Measurements from ENCODE around the gene WWC1.
"Not testable (repeated sequence)": the region's sequence is repeated elsewhere in the genome, so short reads cannot be mapped to it uniquely, and the experiment has no call there.

The WWC1 gene

GRCh38 chr5:168339109-168339771, 47.8 kb downstream of the WWC1 start:
- no peak for DNase-seq

GRCh38 chr5:168339772-168340140, 48.3 kb downstream of the WWC1 start:
- DNase-seq = not testable (repeated sequence)

- DNase-seq = no peak
Observed at GRCh38 chr5:168340487-168340886, 49.0 kb downstream of the WWC1 start.

- DNase-seq = no peak
Observed at GRCh38 chr5:168341178-168341577, 49.7 kb downstream of the WWC1 start.

- DNase-seq = no peak
Observed at GRCh38 chr5:168342151-168342825, 50.8 kb downstream of the WWC1 start.

- DNase-seq = no peak
Observed at GRCh38 chr5:168342985-168343384, 51.5 kb downstream of the WWC1 start.

GRCh38 chr5:168346417-168346816, 55.0 kb downstream of the WWC1 start:
- no peak for DNase-seq

- no peak for DNase-seq
Observed at GRCh38 chr5:168347368-168348083, 56.1 kb downstream of the WWC1 start.

- no peak for DNase-seq
Observed at GRCh38 chr5:168348084-168348414, 56.6 kb downstream of the WWC1 start.

GRCh38 chr5:168350315-168350714, 58.9 kb downstream of the WWC1 start:
- DNase-seq = no peak

- DNase-seq = no peak
Observed at GRCh38 chr5:168353216-168353957, 61.9 kb downstream of the WWC1 start.

GRCh38 chr5:168354397-168354796, 63.0 kb downstream of the WWC1 start:
- no peak for DNase-seq

- no peak for DNase-seq
Observed at GRCh38 chr5:168356171-168356570, 64.7 kb downstream of the WWC1 start.

GRCh38 chr5:168356592-168356991, 65.1 kb downstream of the WWC1 start:
- DNase-seq = no peak

- no peak for DNase-seq
Observed at GRCh38 chr5:168357876-168358275, 66.4 kb downstream of the WWC1 start.

GRCh38 chr5:168359820-168360460, 68.5 kb downstream of the WWC1 start:
- no peak for DNase-seq

- no peak for DNase-seq
Observed at GRCh38 chr5:168360521-168361285, 69.3 kb downstream of the WWC1 start.

GRCh38 chr5:168362097-168362885, 70.8 kb downstream of the WWC1 start:
- DNase-seq = no peak

- DNase-seq = no peak
Observed at GRCh38 chr5:168364151-168364661, 72.8 kb downstream of the WWC1 start.

- no peak for DNase-seq
Observed at GRCh38 chr5:168364750-168365550, 73.5 kb downstream of the WWC1 start.
